NCI-H2107 treated with DMSO at 0.1 percent for 48 hours (cell line): ENCODE data around the gene INSYN1.

Source experiments
- DNase-seq: peaks from one replicate; lab custom pipeline; 2025; ENCODE audit not compliant: unreplicated experiment; lab: John Stamatoyannopoulos, UW

The INSYN1 gene

GRCh38 chr15:73777741-73778140 is 24.6 kb upstream of the INSYN1 start:
- DNase-seq = no peak

- DNase-seq = no peak
These were observed 20.3 kb upstream of the INSYN1 start for GRCh38 chr15:73773428-73773827.

- DNase-seq = no peak
These were observed 18.4 kb upstream of the INSYN1 start for GRCh38 chr15:73771385-73772045.

GRCh38 chr15:73770050-73770449 is 16.9 kb upstream of the INSYN1 start:
- no peak for DNase-seq

- no peak for DNase-seq
These were observed 14.8 kb upstream of the INSYN1 start for GRCh38 chr15:73767806-73768501.

GRCh38 chr15:73766598-73766997 is 13.4 kb upstream of the INSYN1 start:
- no peak for DNase-seq

GRCh38 chr15:73765778-73766177 is 12.6 kb upstream of the INSYN1 start:
- DNase-seq = no peak

- DNase-seq = no peak
These were observed 10.8 kb upstream of the INSYN1 start for GRCh38 chr15:73763931-73764330.

GRCh38 chr15:73760330-73761329 is 7.5 kb upstream of the INSYN1 start:
- DNase-seq = no peak

- DNase-seq = no peak
These were observed 5.3 kb upstream of the INSYN1 start for GRCh38 chr15:73758461-73758860.

GRCh38 chr15:73757571-73757970 is 4.4 kb upstream of the INSYN1 start:
- DNase-seq = no peak

GRCh38 chr15:73756947-73757513 is 3.9 kb upstream of the INSYN1 start:
- no peak for DNase-seq

GRCh38 chr15:73756390-73756789 is 3.2 kb upstream of the INSYN1 start:
- DNase-seq = no peak

- DNase-seq = no peak
These were observed 2.8 kb upstream of the INSYN1 start for GRCh38 chr15:73755946-73756345.

GRCh38 chr15:73755481-73755880 is 2.3 kb upstream of the INSYN1 start:
- no peak for DNase-seq

- DNase-seq = no peak
These were observed 1.3 kb upstream of the INSYN1 start for GRCh38 chr15:73754461-73754860.

GRCh38 chr15:73752806-73753193 is 351 bp downstream of the INSYN1 start:
- DNase-seq = no peak

- no peak for DNase-seq
These were observed 999 bp downstream of the INSYN1 start for GRCh38 chr15:73751899-73752805.

- DNase-seq = no peak
These were observed 1.6 kb downstream of the INSYN1 start for GRCh38 chr15:73751511-73751898.

GRCh38 chr15:73750951-73751350 is 2.2 kb downstream of the INSYN1 start:
- DNase-seq = no peak
